IMR-90 (cell line): ENCODE measurements around the gene EHBP1L1. TPM values are rescaled to one million over a fixed set of nuclear protein-coding genes. Genes with fewer than 3 reads are reported as not detected.

ENCODE experiments used
- ATAC-seq: fragments of 200-7000 bp; cut with Tn5 transposase; 2 replicates; pipeline ENCODE4 v1.9.1; 2020; ENCODE audit warnings: low read depth, mild to moderate bottlenecking, moderate library complexity
- BruUV-seq: library from RNA; stranded (reverse); fragments of 400-500 nt; replicated peaks from 2 replicates; lab custom pipeline; 2021; lab: Mats Ljungman, UMichigan
- CTCF ChIA-PET: fragments of 300-600 bp; formaldehyde crosslinking; extraction: SDS; loops from one replicate; lab custom pipeline; 2021; ENCODE audit warnings: antibody characterized with exemption; lab: Yijun Ruan, JAX
- POLR2A ChIA-PET: fragments of 300-600 bp; sonication (Branson Sonifier 250); formaldehyde crosslinking; loops from one replicate; lab custom pipeline; 2022; ENCODE audit warnings: antibody characterized with exemption; ENCODE audit not compliant: unreplicated experiment; lab: Charles Lee
- DNase-seq: peaks from one replicate; pipeline ENCODE4 v3.0.0; 2013
- H2AFZ ChIP-seq: replicated peaks from 2 replicates; pipeline ENCODE3; 2013; ENCODE audit warnings: low read length, mild to moderate bottlenecking; ENCODE audit not compliant: poor library complexity
- H2AK5ac ChIP-seq: 2 replicates; pipeline ENCODE4 v1.6.1; 2013; ENCODE audit warnings: low read depth, low read length, inconsistent platforms
- H2AK9ac ChIP-seq: replicated peaks from 2 replicates; pipeline ENCODE3; 2013; ENCODE audit warnings: mild to moderate bottlenecking, low read depth, low read length, moderate library complexity; ENCODE audit not compliant: poor library complexity
- H2BK120ac ChIP-seq: 2 replicates; pipeline ENCODE4 v1.6.1; 2013; ENCODE audit warnings: low read depth, low read length, inconsistent platforms
- H2BK15ac ChIP-seq: 3 replicates; pipeline ENCODE4 v1.6.1; 2013; ENCODE audit warnings: low read depth, low read length, inconsistent platforms
- H2BK20ac ChIP-seq: 2 replicates; pipeline ENCODE4 v1.6.1; 2013; ENCODE audit warnings: low read depth, mild to moderate bottlenecking, inconsistent platforms, low read length, moderate library complexity
- H2BK5ac ChIP-seq: 2 replicates; pipeline ENCODE4 v1.6.1; 2013; ENCODE audit warnings: mild to moderate bottlenecking, low read depth, low read length, inconsistent platforms; ENCODE audit not compliant: poor library complexity, severe bottlenecking
- H3K14ac ChIP-seq: replicated peaks from 2 replicates; pipeline ENCODE4 v1.6.1; 2013; ENCODE audit warnings: low read depth, low read length, inconsistent platforms
- H3K18ac ChIP-seq: 2 replicates; pipeline ENCODE4 v1.6.1; 2013; ENCODE audit warnings: low read depth, low read length, control low read depth
- H3K23ac ChIP-seq: 2 replicates; pipeline ENCODE4 v1.6.1; 2013; ENCODE audit warnings: low read depth, low read length, inconsistent platforms
- H3K27ac ChIP-seq: 2 replicates; pipeline ENCODE4 v1.5.1; 2013; ENCODE audit warnings: mild to moderate bottlenecking, control low read depth, low read length; ENCODE audit not compliant: insufficient read depth
- H3K27me3 ChIP-seq: 2 replicates; pipeline ENCODE4 v1.6.1; 2013; ENCODE audit warnings: low read length; ENCODE audit not compliant: control insufficient read depth, insufficient read depth
- H3K36me3 ChIP-seq: 2 replicates; pipeline ENCODE4 v1.6.1; 2013; ENCODE audit warnings: low read length, mixed read lengths; ENCODE audit not compliant: control insufficient read depth, insufficient read depth
- H3K4ac ChIP-seq: 2 replicates; pipeline ENCODE4 v1.6.1; 2013; ENCODE audit warnings: low read depth, low read length, inconsistent platforms
- H3K4me1 ChIP-seq: 2 replicates; pipeline ENCODE4 v1.6.1; 2013; ENCODE audit warnings: low read length, mixed read lengths; ENCODE audit not compliant: control insufficient read depth, insufficient read depth
- H3K4me2 ChIP-seq: 2 replicates; pipeline ENCODE4 v1.6.1; 2013; ENCODE audit warnings: low read depth, mild to moderate bottlenecking, control low read depth, low read length, moderate library complexity
- H3K4me3 ChIP-seq: 2 replicates; pipeline ENCODE4 v1.5.1; 2013; ENCODE audit warnings: low read depth, mild to moderate bottlenecking, control low read depth, low read length, moderate library complexity; ENCODE audit not compliant: insufficient read depth
- H3K56ac ChIP-seq: 2 replicates; pipeline ENCODE4 v1.6.1; 2013; ENCODE audit warnings: low read length, inconsistent platforms; ENCODE audit not compliant: insufficient read depth; ENCODE audit errors: extremely low read depth
- H3K79me1 ChIP-seq, 2 experiments: 2 replicates each; pipeline ENCODE4 v1.6.1; 2013; ENCODE audit warnings: low read length in 2 of 2, inconsistent platforms in 1 of 2, low read depth in 1 of 2
- H3K9ac ChIP-seq: 2 replicates; pipeline ENCODE4 v1.6.1; 2013; ENCODE audit warnings: low read depth, low read length, control low read depth
- H3K9me1 ChIP-seq: 2 replicates; pipeline ENCODE4 v1.6.1; 2013; ENCODE audit warnings: low read length, inconsistent platforms; ENCODE audit not compliant: insufficient read depth
- H3K9me3 ChIP-seq: 2 replicates; pipeline ENCODE4 v1.6.1; 2013; ENCODE audit warnings: low read length; ENCODE audit not compliant: control insufficient read depth, insufficient read depth
- H4K20me1 ChIP-seq: 2 replicates; pipeline ENCODE4 v1.6.1; 2013; ENCODE audit warnings: low read length, inconsistent platforms; ENCODE audit not compliant: insufficient read depth
- H4K5ac ChIP-seq: 2 replicates; pipeline ENCODE4 v1.6.1; 2013; ENCODE audit warnings: mild to moderate bottlenecking, low read depth, low read length, control low read depth
- H4K8ac ChIP-seq, 2 experiments: 2 replicates each; pipeline ENCODE4 v1.6.1; 2013; ENCODE audit warnings: low read depth in 2 of 2, low read length in 2 of 2, control low read depth in 1 of 2, inconsistent platforms in 1 of 2
- H4K91ac ChIP-seq: 2 replicates; pipeline ENCODE4 v1.6.1; 2013; ENCODE audit warnings: low read depth, low read length, inconsistent platforms; ENCODE audit not compliant: insufficient read depth
- BHLHE40 ChIP-seq: fragments of 150-350 bp; IDR thresholded peaks from 2 replicates; pipeline ENCODE4 v1.6.1; 2016; ENCODE audit warnings: mild to moderate bottlenecking, low read depth, low read length
- CTCF ChIP-seq: conservative IDR thresholded peaks from 2 replicates; pipeline ENCODE4 v1.5.1; 2012; ENCODE audit warnings: mild to moderate bottlenecking, low read depth, low read length, improper control_type of control experiment
- MAFK ChIP-seq: IDR thresholded peaks from 2 replicates; pipeline ENCODE4 v1.6.1; 2012; ENCODE audit warnings: low read depth, low read length, improper control_type of control experiment
- RAD21 ChIP-seq: IDR thresholded peaks from 2 replicates; pipeline ENCODE4 v1.6.1; 2012; ENCODE audit warnings: low read length, improper control_type of control experiment
- SMC3 ChIP-seq: fragments of 150-350 bp; IDR thresholded peaks from 2 replicates; pipeline ENCODE4 v1.6.1; 2016; ENCODE audit warnings: low read depth, mild to moderate bottlenecking, antibody characterized with exemption, low read length, moderate library complexity
- USF2 ChIP-seq: fragments of 150-350 bp; IDR thresholded peaks from 2 replicates; pipeline ENCODE4 v1.6.1; 2017; ENCODE audit warnings: mild to moderate bottlenecking, antibody characterized with exemption, low read length, low read depth
- WGBS, 2 experiments: methylation state at CpG; one replicate each; pipeline versions ENCODE4 v1.1.5 to v1.1.7; 2013; ENCODE audit warnings: missing lambda C conversion rate in 2 of 2; ENCODE audit not compliant: insufficient read length in 1 of 2; ENCODE audit errors: extremely low coverage in 2 of 2; 5-methylcytosine and 5-hydroxymethylcytosine counted together
- dilution Hi-C: fragments of 300-500 bp; cut with HindIII; formaldehyde crosslinking; loops from one replicate; pipeline ENCODE4 v1.14.3; 2018; ENCODE audit warnings: low sequenced_read_pairs; ENCODE audit not compliant: unreplicated experiment
- in situ Hi-C: fragments of 300-500 bp; cut with MboI; formaldehyde crosslinking; loops from 3 replicates; pipeline ENCODE4 v1.14.3; 2019; ENCODE audit warnings: low sequenced_read_pairs, inconsistent platforms, mixed read lengths
- intact Hi-C: fragments of 100-400 bp; cut with micrococcal nuclease; formaldehyde crosslinking; loops from 2 replicates; pipeline ENCODE4 v1.10.0; 2022
- polyA plus RNA-seq, 3 experiments: library from polyadenylated mRNA; depleted of rRNA; stranded (reverse); fragments of >200 nt; gene quantifications; 2 replicates each; pipeline ENCODE4 v1.2.3, GENCODE V29; 2012; ENCODE audit warnings: low replicate concordance in 1 of 3
- total RNA-seq: library from RNA; depleted of rRNA; stranded (reverse); fragments of >200 nt; gene quantifications from 2 replicates; pipeline ENCODE4 v1.2.3, GENCODE V29; 2012

The EHBP1L1 gene
- total and polyA plus RNA-seq, 2 of the 4 experiments (the other 2 are of a cell fraction), result 10.0 to 27.4 TPM

- no peak overlapping the region for H2AFZ ChIP-seq
- H3K4me1 ChIP-seq, result peaks cover 12% of the 10 kb centered on the region
- POLR2A ChIA-PET, result no interaction called here
- H3K18ac ChIP-seq, result no peak overlapping the region
- peaks cover 31 to 67% of the 10 kb centered on the region in 2 experiments for H3K79me1 ChIP-seq
- TF ChIP-seq RAD21 (no peak), CTCF (no peak), MAFK (no peak), USF2 (no peak), SMC3 (no peak), BHLHE40 (no peak)
- no peak overlapping the region for H3K4me2 ChIP-seq
- H2BK15ac ChIP-seq, result no peak overlapping the region
- H2BK120ac ChIP-seq, result no peak overlapping the region
- H3K9me1 ChIP-seq, result peaks cover 6% of the 10 kb centered on the region; the same call in 1 of the 2 replicates
- no peak overlapping the region for H4K8ac ChIP-seq
- WGBS, 2 experiments, result no CpG with 5 or more reads among the region's 8 CpGs
- H3K14ac ChIP-seq, result no peak overlapping the region
- dilution Hi-C loops, result no loop called here
- ATAC-seq (no peak), DNase-seq (no peak)
- no peak overlapping the region for H4K91ac ChIP-seq
- H2AK9ac ChIP-seq, result peak overlapping the region; percentile 29
- no peaks in the 10 kb centered on the region for H3K27me3 ChIP-seq
- no peaks in the 10 kb centered on the region for H3K9me3 ChIP-seq
- H3K9ac ChIP-seq, result no peak overlapping the region
- no peak overlapping the region for H3K27ac ChIP-seq
- no peak overlapping the region for H2BK5ac ChIP-seq
- H3K56ac ChIP-seq, result no peak overlapping the region
- CTCF ChIA-PET, result no interaction called here
- no peak overlapping the region for H4K5ac ChIP-seq
- no peak overlapping the region for H3K4me3 ChIP-seq
- BruUV-seq, result no TSS peak
- intact Hi-C loops, result no loop called here
- H3K36me3 ChIP-seq, result peaks cover 46% of the 10 kb centered on the region
- H2BK20ac ChIP-seq, result no peak overlapping the region
- H3K23ac ChIP-seq, result no peak overlapping the region
- in situ Hi-C loops, result no loop called here
- H2AK5ac ChIP-seq, result no peak overlapping the region
- peaks cover 48% of the 10 kb centered on the region for H4K20me1 ChIP-seq
- no peak overlapping the region for H3K4ac ChIP-seq
Measured at GRCh38 chr11:65526744-65527143, 49.1 kb upstream of the EHBP1L1 start.
